Activated CD4-positive, alpha-beta memory T cell treated with anti-CD3 and anti-CD28 coated beads, Interleukin-2, amount 10 ng/mL, durations not matched to agents 7 days and 5 days (primary cell): Measurements from ENCODE around the gene ARMH4. TPM values are rescaled to one million over a fixed set of nuclear protein-coding genes. Genes with fewer than 3 reads are reported as not detected.

ENCODE experiments used
- CTCF ChIA-PET: fragments of 350-600 bp; sonication (Branson Sonifier 250); formaldehyde crosslinking; loops from one replicate; lab custom pipeline; 2021; ENCODE audit warnings: antibody characterized with exemption, inconsistent platforms; lab: Charles Lee
- POLR2A ChIA-PET: fragments of 350-600 bp; sonication (Branson Sonifier 250); formaldehyde crosslinking; loops from one replicate; lab custom pipeline; 2021; ENCODE audit warnings: antibody characterized with exemption; lab: Charles Lee
- DNase-seq: peaks from one replicate; pipeline ENCODE4 v3.0.0-alpha.2; 2020
- H3K27ac Mint-ChIP-seq: one replicate; pipeline ENCODE4 v1.8.0; 2021; ENCODE audit warnings: mild to moderate bottlenecking, mixed read lengths
- H3K27me3 Mint-ChIP-seq: one replicate; pipeline ENCODE4 v1.8.0; 2021; ENCODE audit warnings: mixed read lengths
- H3K36me3 Mint-ChIP-seq: one replicate; pipeline ENCODE4 v1.8.0; 2021; ENCODE audit warnings: low read depth, mixed read lengths
- H3K4me1 Mint-ChIP-seq: one replicate; pipeline ENCODE4 v1.8.0; 2021; ENCODE audit warnings: mixed read lengths
- H3K4me3 Mint-ChIP-seq: one replicate; pipeline ENCODE4 v1.8.0; 2021; ENCODE audit warnings: mild to moderate bottlenecking, mixed read lengths
- H3K9me3 Mint-ChIP-seq: one replicate; pipeline ENCODE4 v1.8.0; 2021; ENCODE audit warnings: mixed read lengths
- total RNA-seq, 2 experiments: library from RNA; stranded (reverse); gene quantifications; one replicate each; pipeline ENCODE4 v1.2.3, GENCODE V29; 2021

Gene ARMH4, protein sequence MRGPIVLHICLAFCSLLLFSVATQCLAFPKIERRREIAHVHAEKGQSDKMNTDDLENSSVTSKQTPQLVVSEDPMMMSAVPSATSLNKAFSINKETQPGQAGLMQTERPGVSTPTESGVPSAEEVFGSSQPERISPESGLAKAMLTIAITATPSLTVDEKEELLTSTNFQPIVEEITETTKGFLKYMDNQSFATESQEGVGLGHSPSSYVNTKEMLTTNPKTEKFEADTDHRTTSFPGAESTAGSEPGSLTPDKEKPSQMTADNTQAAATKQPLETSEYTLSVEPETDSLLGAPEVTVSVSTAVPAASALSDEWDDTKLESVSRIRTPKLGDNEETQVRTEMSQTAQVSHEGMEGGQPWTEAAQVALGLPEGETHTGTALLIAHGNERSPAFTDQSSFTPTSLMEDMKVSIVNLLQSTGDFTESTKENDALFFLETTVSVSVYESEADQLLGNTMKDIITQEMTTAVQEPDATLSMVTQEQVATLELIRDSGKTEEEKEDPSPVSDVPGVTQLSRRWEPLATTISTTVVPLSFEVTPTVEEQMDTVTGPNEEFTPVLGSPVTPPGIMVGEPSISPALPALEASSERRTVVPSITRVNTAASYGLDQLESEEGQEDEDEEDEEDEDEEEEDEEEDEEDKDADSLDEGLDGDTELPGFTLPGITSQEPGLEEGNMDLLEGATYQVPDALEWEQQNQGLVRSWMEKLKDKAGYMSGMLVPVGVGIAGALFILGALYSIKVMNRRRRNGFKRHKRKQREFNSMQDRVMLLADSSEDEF
- not detected for total RNA-seq

DNA sequence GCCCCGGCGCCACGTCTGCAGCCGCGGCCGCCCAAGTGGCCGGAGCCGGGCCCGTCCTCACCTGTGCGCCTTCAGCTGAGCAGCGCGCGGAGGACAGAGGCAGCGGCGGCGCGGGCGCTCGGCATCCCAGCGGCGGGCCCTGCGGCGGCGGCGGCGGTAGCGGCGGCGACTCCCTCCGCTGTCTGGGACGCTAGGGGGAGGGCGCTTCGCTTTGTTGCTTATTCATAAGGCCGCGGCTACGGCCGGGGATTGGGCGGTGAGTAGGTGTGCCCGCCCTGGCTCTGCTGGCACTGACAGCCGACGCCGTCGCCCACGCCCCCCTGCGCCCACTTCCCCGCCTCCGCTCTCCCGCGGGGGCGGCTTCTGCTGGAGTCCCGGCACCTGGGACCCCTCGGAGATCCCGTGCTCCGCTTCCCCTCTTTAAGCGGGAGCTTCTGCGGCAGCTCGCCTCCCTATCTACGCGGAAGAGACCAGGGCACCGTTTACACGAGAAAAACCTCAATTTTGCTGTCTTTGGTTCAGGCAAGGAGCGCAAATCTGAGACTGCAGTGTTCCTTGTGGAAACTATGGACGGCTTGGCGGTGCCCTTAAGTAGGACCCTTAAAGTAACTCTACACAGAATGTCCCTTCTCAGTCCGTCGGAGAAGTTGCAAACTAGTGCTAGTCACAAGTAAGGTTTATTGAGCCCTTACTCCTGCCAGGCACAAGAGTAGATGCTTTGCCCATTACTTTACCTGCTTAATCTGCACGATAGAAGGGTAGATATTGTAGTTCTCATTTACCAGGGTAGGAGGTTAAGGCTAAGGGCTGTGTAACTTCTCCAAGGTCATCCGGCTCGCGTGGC is at the start of gene ARMH4:
Gene ARMH4 (minus strand): TSS at position 200 of the 844 bp plus-strand sequence. CDS start 12,855 bp downstream, outside the sequence.
- POLR2A ChIA-PET: interaction anchor here (1.1 kb wide), 1 partner anchor 146 kb away, joined by 3 read pairs; the partner anchor contains the start of gene ARID4A
- peak; percentile 79 for DNase-seq
- peaks cover 54% of the 10 kb centered on the region for H3K27me3 Mint-ChIP-seq
- H3K4me1 Mint-ChIP-seq: peaks cover 17% of the 10 kb centered on the region
- H3K9me3 Mint-ChIP-seq: no peaks in the 10 kb centered on the region
- H3K27ac Mint-ChIP-seq: no peak within 1 kb of the TSS
- H3K36me3 Mint-ChIP-seq: no peaks in the 10 kb centered on the region
- peak within 1 kb of the TSS; percentile 69 for H3K4me3 Mint-ChIP-seq
- CTCF ChIA-PET: interaction anchor here (0.6 to 1.0 kb wide), 3 partner anchors 9 to 51 kb away, joined by 3 read pairs; no protein-coding TSS in a partner anchor

DNA sequence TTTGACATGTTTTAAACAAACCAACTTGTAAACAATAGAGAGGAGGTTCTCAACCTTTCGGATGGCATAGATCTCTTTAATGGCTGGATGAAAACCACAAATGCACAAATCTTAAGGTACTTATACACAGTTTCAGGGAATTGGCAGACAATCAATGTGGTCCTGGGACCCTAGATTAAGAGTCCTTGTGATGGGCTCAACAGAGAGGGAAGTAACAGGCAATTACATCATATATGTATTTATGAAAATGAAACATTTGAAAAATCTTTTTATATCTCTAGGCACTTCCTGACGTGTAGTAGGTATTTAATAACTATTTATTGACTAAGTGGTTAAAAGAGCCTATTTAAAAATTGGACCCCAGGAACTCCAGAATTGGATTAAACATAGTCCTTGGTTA is 48.8 kb upstream of the ARMH4 start:
- ChIA-PET POLR2A (interaction anchor here (0.7 to 3.1 kb wide), 9 partner anchors 16 to 226 kb away, joined by 3 to 22 read pairs (median 5); partner anchors contain the start of genes ARID4A, KIAA0586, PSMA3 and TIMM9), CTCF (interaction anchor here (1.1 kb wide), 3 partner anchors 9 to 51 kb away, joined by 3 read pairs; no protein-coding TSS in a partner anchor)
- H3K4me3 Mint-ChIP-seq: peak overlapping the region; percentile 95
- H3K27ac Mint-ChIP-seq: peak overlapping the region; percentile 92
- H3K36me3 Mint-ChIP-seq: peaks cover 6% of the 10 kb centered on the region
- H3K4me1 Mint-ChIP-seq: peaks cover 38% of the 10 kb centered on the region
- no peaks in the 10 kb centered on the region for H3K9me3 Mint-ChIP-seq
- no peaks in the 10 kb centered on the region for H3K27me3 Mint-ChIP-seq
- DNase-seq: no peak

DNA sequence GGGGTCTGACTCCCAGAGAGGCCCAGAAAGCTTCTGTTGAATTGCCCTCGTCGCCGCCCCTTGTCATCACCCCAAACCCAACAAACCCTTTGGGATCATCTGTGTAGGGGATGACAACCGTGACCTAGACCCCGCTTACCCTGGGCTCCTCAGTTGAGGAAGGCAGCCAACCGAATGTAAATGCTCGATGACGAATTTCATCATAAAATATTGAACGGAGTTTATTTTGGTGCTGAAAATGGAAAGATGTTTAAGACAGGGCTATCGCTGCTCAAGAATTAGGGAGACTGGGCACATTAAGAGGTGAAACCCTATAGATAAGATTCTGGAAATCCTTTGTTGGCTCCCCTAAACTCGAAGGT is 48.4 kb upstream of the ARMH4 start:
- Mint-ChIP-seq H3K4me3 (peak overlapping the region; percentile 95), H3K9me3 (no peaks in the 10 kb centered on the region), H3K36me3 (peaks cover 6% of the 10 kb centered on the region), H3K27ac (peak overlapping the region; percentile 92), H3K4me1 (peaks cover 38% of the 10 kb centered on the region), H3K27me3 (no peaks in the 10 kb centered on the region)
- CTCF ChIA-PET: interaction anchor here (1.1 kb wide), 3 partner anchors 9 to 50 kb away, joined by 3 read pairs; no protein-coding TSS in a partner anchor
- POLR2A ChIA-PET: interaction anchor here (0.7 to 3.1 kb wide), 10 partner anchors 12 to 226 kb away, joined by 3 to 22 read pairs (median 4); partner anchors contain the start of genes ARID4A, KIAA0586, PSMA3 and TIMM9
- DNase-seq: no peak

DNA sequence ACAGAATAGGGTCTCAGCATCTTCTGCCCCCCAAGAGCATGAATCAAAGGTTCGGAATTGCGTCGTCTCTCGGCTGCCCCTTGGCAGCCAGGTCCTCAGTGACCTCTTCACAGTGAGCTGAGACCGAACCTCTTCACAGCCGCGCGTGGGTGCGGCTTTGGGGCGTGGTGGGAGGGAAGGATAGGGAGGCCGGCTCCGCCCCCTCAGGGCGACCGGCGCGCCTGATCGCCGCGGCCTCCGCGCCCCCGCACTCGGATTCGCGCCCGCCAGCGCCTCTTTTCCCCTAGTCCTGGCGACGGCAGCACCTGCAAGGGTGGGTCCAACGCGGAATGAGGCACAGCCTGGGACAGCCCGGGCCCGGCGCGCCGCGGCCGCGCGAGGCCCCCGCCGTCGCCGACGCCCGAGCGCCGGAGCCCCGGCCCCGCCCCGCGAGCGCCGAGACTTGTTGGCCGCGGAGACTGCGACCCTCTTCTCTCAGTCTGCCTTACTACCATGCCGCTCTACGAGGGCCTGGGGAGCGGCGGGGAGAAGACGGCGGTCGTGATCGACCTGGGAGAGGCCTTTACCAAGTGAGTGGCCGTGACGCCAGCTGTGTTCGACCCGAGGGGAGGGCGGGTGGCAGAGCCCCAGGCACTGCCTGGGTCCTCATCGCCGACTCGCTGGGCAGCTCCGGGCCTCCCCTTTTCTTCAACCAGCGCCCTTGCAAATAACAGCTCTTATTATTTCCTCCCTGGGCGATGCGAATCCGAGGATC is 47.9 kb upstream of the ARMH4 start, which contains the start of gene ACTR10:
Gene ACTR10 (plus strand): TSS at position 424 of the 754 bp plus-strand sequence. CDS start 69 bp downstream, at position 493.
- ChIA-PET POLR2A (interaction anchor here (0.6 to 3.1 kb wide), 14 partner anchors 13 to 227 kb away, joined by 3 to 22 read pairs (median 3); partner anchors contain the start of genes ARID4A, KIAA0586, PSMA3 and TIMM9), CTCF (interaction anchor here (1.1 to 1.4 kb wide), 6 partner anchors 10 to 98 kb away, joined by 3 read pairs; partner anchors contain the start of gene ARID4A)
- no peaks in the 10 kb centered on the region for H3K27me3 Mint-ChIP-seq
- peak within 1 kb of the TSS; percentile 92 for H3K27ac Mint-ChIP-seq
- H3K36me3 Mint-ChIP-seq: peaks cover 6% of the 10 kb centered on the region
- peak; percentile 86 for DNase-seq
- H3K4me1 Mint-ChIP-seq: peaks cover 38% of the 10 kb centered on the region
- no peaks in the 10 kb centered on the region for H3K9me3 Mint-ChIP-seq
- H3K4me3 Mint-ChIP-seq: peak within 1 kb of the TSS; percentile 95

DNA sequence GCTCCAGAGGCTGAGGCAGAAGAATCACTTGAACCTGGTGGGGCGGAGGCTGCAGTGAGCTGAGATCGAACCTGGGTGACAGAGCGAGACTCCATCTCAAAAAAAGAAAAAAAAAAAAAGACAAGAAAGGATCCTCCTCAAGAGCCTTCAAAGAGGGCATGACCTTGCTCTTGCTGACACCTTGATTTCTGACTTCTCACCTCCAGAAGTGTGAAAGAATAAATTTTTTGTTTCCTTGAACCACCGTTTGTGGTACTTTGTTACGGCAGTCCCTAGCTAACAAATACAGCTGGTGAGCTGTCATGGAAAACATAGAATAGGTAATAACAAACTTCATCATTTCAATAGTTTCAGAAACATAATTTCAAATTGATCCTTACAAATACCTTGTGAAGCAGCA is 46.1 kb upstream of the ARMH4 start:
- CTCF ChIA-PET: no interaction called here
- H3K27ac Mint-ChIP-seq: no peak overlapping the region
- no peaks in the 10 kb centered on the region for H3K27me3 Mint-ChIP-seq
- H3K9me3 Mint-ChIP-seq: no peaks in the 10 kb centered on the region
- H3K36me3 Mint-ChIP-seq: no peaks in the 10 kb centered on the region
- POLR2A ChIA-PET: interaction anchor here (1.2 to 3.1 kb wide), 2 partner anchors 15 to 46 kb away, joined by 4 to 16 read pairs; partner anchors contain the start of gene PSMA3
- no peak overlapping the region for H3K4me3 Mint-ChIP-seq
- H3K4me1 Mint-ChIP-seq: peaks cover 37% of the 10 kb centered on the region
- no peak for DNase-seq

DNA sequence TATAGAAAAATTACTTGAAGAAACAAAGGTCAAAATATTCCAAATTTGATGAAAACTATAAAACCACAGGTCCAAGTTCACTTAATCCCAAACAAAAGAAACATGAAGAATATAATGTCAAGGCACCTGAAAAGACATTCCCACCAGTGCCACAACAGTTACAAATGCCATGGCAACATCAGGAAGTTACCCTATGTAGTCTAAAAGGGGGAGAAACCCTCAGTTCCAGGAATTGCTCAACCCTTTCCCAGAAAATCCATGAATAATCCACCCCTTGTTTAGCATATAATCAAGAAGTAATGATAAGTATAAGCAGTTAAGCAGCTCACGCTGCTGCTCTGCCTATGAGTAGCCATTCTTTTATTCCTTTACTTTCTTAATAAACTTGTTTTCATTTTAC is 44.2 kb upstream of the ARMH4 start:
- no peaks in the 10 kb centered on the region for H3K36me3 Mint-ChIP-seq
- H3K4me3 Mint-ChIP-seq: no peak overlapping the region
- POLR2A ChIA-PET: no interaction called here
- no peak overlapping the region for H3K27ac Mint-ChIP-seq
- H3K4me1 Mint-ChIP-seq: peaks cover 27% of the 10 kb centered on the region
- no peaks in the 10 kb centered on the region for H3K27me3 Mint-ChIP-seq
- DNase-seq: no peak
- no peaks in the 10 kb centered on the region for H3K9me3 Mint-ChIP-seq
- CTCF ChIA-PET: no interaction called here

DNA sequence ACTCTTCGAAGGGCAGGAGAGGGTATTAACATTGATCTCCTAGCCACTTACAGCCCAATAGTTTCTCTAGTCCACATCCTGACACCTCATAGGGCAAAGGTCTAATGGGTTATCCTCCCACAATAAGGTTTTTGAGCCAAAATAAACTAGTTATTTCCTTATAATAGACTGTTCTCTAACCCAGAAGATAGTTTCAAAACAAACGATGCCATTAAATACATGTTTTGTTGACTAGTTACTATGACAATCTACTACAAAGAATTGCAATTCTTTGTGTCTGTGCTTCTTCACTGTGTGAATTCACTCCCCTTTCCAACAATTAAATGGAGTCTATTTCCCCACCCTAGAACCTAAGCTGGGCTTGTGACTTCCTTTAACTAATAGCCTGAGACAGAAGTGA is 41.5 kb upstream of the ARMH4 start:
- Mint-ChIP-seq H3K27me3 (no peaks in the 10 kb centered on the region), H3K4me3 (no peak overlapping the region), H3K4me1 (peaks cover 10% of the 10 kb centered on the region), H3K9me3 (no peaks in the 10 kb centered on the region), H3K36me3 (no peaks in the 10 kb centered on the region), H3K27ac (no peak overlapping the region)
- ChIA-PET POLR2A (no interaction called here), CTCF (no interaction called here)
- DNase-seq: no peak

DNA sequence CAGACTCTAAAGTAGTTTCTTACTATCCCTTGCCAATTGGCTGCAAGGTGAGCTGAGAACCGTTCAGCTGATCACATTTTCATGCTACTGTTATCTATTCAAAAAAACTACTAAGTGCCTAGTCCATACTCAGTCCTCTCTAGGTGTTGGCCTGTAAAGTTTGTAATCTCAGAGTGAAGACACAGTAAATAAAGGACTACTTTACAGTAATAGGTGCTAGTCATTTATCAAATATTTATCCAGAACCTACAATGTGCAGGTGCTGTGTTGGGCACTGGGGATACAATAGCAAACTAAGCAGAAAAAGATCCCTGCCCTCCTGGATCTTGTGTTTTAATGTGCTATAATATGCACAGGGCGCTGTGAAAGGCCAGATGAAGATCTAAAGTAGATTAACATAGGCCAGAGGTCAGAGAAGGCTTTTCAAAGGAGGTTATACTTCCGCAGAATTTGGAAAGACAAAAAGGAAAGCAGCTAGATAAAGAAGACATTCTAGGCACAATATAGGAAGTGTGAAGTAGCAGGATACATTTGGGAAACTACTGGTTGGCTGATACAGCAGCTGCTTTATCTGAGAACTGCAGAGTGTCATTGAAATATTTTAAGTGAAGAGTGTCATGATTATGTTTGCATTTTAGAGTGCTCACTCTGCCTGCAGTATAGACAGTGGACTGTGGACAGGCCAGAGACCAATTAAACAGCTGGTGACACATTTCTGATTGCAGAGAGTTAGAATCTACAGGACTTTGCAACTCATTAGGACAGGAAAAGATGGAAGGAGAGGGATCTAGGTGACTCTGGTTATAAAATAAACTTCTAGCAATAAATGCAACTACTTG is 40.0 kb upstream of the ARMH4 start:
- Mint-ChIP-seq H3K4me1 (peaks cover 2% of the 10 kb centered on the region), H3K4me3 (no peak overlapping the region), H3K27ac (no peak overlapping the region), H3K27me3 (no peaks in the 10 kb centered on the region), H3K36me3 (no peaks in the 10 kb centered on the region), H3K9me3 (no peaks in the 10 kb centered on the region)
- DNase-seq: no peak
- CTCF ChIA-PET: no interaction called here
- POLR2A ChIA-PET: no interaction called here

DNA sequence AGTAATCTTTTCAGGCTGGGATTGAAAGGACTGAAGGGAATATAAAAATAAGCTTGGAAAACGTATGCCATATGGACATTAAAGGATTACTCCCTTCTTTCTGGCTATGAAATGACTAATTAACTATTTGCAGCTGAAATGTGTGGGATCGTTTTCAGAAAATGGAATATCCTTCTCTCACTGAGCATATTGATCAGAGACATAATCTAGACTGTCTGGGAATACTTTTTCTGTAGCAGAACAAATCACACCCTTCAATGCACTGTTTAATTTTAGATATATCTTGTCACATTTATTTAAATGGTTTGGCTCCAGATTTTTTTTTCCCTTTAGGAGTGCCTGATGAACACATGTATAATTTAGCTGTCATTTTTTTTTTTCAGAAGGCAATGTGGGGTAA is 37.2 kb upstream of the ARMH4 start:
- Mint-ChIP-seq H3K27me3 (peaks cover 8% of the 10 kb centered on the region), H3K9me3 (no peaks in the 10 kb centered on the region), H3K36me3 (no peaks in the 10 kb centered on the region), H3K4me3 (no peak overlapping the region), H3K27ac (no peak overlapping the region), H3K4me1 (no peaks in the 10 kb centered on the region)
- ChIA-PET CTCF (interaction anchor here (0.6 kb wide), 1 partner anchor 143 kb away, joined by 3 read pairs; no protein-coding TSS in a partner anchor), POLR2A (no interaction called here)
- DNase-seq: no peak

DNA sequence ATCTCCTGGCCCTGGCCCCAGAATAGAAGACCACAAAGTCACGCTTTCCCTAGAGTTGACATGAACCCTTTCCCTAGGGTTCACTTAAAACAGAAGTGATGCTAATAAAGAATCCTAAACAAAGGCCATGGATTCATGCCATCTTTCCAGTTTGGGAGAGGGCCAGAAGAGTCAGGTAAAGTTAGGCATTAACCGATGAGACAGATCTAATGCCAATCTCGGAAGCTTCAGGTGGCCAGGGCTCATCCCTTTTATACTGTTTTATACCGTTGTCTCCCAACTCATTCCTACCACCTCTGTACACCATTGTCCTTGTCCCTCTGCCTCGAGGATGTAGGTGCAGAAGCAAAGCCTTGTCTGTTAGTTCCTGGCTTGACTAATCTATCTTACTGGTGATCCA is 25.1 kb upstream of the ARMH4 start:
- ChIA-PET CTCF (no interaction called here), POLR2A (no interaction called here)
- Mint-ChIP-seq H3K4me3 (no peak overlapping the region), H3K27me3 (peaks cover 6% of the 10 kb centered on the region), H3K4me1 (no peaks in the 10 kb centered on the region), H3K9me3 (no peaks in the 10 kb centered on the region), H3K36me3 (no peaks in the 10 kb centered on the region), H3K27ac (no peak overlapping the region)
- DNase-seq: no peak

DNA sequence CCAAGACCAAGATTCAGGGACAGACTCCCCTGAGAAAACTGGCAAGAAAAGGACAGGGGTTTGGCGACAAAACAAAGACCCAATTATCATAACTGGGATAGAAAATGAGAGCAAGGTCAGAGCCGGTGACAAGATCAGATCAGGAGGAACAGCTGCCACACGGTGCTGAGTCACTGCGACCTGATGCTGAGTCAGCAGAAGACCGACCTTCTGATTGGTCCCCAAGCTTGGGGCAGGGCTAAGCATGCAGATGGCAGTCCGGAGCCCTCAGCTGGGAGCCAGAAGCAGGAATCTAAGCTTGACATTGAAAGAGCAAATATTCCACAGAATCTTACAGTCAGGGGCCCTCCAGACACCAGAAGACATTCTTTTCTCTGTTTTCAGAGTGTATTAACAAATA is 19.1 kb upstream of the ARMH4 start:
- Mint-ChIP-seq H3K27ac (no peak overlapping the region), H3K9me3 (no peaks in the 10 kb centered on the region)
- CTCF ChIA-PET: no interaction called here

More for the DNA sequence above, 19.1 kb upstream of the ARMH4 start:
- POLR2A ChIA-PET: interaction anchor here (1.8 kb wide), 1 partner anchor 29 kb away, joined by 6 read pairs; the partner anchor contains the start of gene ACTR10
- H3K27me3 Mint-ChIP-seq: peaks cover 9% of the 10 kb centered on the region
- peaks cover 7% of the 10 kb centered on the region for H3K4me1 Mint-ChIP-seq
- no peaks in the 10 kb centered on the region for H3K36me3 Mint-ChIP-seq
- peak; percentile 62 for DNase-seq
- H3K4me3 Mint-ChIP-seq: no peak overlapping the region
